NCI-H2171 (cell line): Measurements from ENCODE around the gene ABHD18.
"Not testable (repeated sequence)": the region's sequence is repeated elsewhere in the genome, so short reads cannot be mapped to it uniquely, and the experiment has no call there.

Source experiments
- DNase-seq: peaks from one replicate; lab custom pipeline; 2025; lab: John Stamatoyannopoulos, UW

The ABHD18 gene

DNA sequence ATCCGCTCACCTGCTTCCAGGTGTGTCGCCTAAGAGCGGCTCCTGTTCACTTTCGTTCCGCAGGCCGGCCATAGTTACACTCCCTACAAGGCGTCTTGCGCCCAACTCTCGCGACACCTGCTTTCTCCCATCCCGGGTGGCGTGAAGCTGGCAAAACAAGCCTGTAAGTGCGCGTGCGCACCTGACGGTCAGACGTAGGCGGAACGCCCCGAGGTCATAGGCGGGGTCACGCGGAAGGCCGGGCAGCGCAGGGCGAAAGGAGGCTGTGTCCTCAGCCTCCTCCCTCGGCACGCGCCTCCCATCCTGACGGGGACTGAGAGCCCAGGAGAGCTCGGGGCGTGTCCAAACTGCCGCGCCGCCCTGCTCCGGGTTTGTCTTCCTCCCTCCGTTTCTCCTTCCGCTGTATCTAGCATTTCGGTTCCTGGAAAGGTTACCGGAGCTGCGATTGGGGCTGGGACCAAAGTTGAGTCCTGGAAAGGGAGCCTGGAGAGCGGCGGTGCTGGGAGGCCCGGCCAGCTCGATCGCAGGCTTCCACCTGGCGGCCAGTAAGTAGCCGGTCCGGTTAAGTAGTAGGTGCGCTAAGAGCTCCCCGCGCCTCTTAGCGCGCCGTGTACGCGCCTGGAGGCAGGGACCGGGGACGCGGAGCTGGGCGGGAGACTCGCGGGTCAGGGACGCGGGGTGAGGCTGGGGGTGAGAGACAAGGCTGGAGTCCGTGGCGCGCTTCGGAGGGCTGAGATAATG, at the start of gene ABHD18, which contains the start of gene MFSD8:
ABHD18 (plus strand) TSS at position 345 of the 741 bp plus-strand sequence. CDS start 17,550 bp downstream, outside the sequence.
MFSD8 (minus strand) TSS at position 112 of the 741 bp plus-strand sequence; CDS start at position 72, 40 bp downstream.
- peak; percentile 89 for DNase-seq

DNA sequence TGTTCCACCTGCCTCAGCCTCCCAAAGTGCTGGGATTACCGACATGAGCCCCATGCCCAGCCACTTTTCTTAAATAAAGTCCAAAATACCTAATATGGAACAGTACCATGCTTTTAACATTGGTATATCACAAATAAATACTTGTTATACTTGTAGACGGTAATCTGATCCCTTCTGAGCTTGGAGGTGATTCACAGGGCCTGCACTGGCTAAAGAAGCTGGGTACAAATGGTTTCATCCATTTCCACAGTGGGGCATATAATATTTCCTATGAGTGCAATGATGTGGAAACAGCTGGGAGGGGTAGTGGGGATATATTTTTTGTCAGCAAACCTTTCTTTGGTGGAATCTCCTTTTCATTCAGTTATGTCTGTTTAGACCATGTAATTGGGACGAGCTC, 48.7 kb upstream of the ABHD18 start:
- DNase-seq, result no peak

DNA sequence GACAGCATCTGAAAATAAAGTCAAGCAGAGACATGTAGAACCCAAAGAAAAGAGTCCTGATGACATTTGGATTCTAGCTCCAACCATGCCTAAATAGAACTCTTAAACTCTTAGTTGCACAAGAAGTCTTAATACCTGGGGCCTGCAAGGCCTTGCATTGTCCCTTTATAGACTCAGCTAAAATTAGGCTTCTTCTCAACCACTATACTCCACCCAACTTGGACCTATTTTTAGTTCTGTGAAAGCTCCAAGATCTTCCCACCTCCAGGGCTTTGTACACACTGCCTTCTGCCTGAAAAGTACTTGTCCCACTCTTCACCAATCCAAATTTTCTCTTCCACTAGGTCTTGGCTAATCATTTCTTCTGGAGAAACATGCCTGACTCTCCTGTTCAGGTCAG, 48.1 kb upstream of the ABHD18 start:
- DNase-seq, result no peak

DNA sequence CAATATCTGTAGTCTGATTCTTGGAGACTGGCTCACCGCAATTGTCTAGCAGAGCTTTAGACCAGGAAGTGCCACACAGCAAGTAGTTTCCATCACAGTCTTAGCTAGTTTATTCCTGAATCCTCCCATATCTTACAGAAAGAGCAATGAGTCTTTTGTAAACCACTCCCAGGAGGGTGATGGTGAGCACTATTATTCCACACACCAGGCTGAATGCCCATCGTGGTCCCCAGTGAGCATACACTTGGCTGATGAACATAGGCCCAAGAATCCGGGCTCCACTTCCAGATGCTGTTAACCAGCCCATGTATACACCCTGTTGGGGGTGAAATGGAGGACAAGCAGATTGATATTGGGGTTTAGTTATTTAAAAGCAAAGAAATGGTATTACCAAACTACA, 44.7 kb upstream of the ABHD18 start:
- DNase-seq, result no peak

DNA sequence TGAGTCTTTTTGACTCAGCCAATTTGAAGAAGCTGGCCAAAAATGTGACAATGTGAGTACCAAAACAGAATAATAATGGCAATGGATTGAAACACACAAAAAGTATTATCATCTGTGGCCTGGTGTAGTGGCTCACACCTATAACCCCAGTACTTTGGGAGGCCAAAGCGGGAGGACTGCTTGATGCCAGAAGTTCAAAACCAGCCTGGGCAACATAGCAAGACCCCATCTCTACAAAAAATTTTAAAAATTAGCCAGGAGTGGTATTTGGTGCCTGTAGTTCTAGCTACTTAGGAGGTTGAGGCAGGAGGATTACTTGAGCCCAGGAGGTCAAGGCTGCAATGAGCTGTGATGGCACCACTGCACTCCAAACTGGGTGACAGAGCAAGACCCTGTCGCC, 43.0 kb upstream of the ABHD18 start:
- DNase-seq, result no peak

DNA sequence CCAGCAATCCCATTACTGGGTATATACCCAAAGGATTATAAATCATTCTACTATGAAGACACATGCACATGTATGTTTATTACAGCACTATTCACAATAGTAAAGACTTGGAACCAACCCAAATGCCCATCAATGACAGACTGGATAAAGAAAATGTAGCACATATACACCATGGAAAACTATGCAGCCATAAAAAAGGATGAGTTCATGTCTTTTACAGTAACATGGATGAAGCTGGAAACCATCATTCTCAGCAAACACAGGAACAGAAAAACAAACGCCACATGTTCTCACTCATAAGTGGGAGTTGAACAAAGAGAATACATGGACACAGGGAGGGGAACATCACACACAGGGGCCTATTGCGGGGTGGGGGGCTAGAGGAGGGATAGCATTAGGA, 39.5 kb upstream of the ABHD18 start:
- not testable (repeated sequence) for DNase-seq

DNA sequence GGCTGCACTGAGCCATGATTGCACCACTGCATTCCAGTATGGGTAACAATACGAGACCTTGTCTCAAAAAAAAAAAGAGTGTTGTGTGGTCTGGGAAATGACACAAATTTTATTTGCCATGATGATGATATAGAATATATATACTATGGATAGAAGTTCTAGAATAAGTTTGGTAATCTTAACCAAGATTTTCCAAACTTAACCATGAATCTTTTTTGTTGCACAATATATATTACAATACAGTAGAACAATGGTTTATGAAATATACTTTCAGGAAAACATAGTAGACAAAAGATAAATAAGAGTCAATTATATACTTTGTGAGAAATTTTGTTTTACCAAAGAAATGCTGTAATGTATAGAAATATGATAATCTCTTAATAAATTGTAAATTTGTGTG, 35.0 kb upstream of the ABHD18 start:
- DNase-seq, result no peak

DNA sequence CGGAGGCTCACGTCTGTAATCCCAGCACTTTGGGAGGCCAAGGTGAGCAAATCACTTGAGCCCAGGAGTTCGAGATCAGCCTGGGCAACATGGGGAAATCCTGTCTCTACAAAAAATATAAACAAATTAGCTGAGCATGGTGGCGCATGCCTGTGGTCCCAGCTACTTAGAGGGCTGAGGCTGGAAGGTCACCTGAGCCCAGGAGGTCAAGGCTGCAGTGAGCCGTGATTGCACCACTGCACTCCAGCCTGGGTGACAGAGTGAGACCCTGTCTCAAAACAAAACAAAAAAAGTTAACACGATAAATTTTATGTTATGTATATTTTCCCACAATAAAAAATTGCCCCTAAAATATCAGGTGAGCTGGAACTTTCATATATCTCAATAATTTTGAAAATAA, 33.4 kb upstream of the ABHD18 start:
- DNase-seq, result not testable (repeated sequence)

DNA sequence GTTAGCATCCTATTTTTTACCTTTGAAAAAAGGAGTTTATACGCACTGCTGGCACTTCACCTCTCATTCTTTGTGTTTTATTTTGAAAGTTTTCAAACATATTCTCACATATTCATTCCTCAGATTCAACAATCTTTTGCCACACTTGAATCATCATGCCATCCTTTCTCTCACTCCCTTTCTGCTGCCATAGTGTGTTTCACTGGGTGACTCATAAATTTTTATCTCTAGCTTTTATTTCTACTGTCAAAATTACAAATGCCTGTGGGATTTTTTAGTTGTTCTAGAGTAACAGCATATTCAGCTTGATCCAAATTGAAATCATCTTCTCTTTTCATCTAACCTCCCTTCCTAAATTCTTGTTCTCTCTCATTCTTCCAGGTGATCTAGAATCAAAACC, 28.2 kb upstream of the ABHD18 start:
- DNase-seq, result no peak

DNA sequence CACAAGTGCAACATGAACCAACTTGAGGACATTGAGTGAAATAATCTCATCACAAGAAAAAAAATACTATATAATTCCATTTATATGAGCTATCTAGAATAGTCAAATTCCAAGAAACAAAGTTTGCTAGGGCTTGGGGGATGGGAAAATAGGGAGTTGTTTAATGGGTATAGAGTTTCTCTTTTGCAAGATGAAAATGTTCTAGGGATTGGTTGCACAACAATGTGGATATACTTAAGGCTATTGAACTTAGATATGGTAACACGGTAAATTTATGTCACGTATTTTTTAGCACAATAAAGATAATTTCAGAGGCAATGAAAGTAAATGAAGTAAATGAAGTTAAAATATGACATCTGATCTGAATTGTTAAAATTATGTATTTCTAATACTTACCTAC, 8.1 kb upstream of the ABHD18 start:
- DNase-seq, result no peak

DNA sequence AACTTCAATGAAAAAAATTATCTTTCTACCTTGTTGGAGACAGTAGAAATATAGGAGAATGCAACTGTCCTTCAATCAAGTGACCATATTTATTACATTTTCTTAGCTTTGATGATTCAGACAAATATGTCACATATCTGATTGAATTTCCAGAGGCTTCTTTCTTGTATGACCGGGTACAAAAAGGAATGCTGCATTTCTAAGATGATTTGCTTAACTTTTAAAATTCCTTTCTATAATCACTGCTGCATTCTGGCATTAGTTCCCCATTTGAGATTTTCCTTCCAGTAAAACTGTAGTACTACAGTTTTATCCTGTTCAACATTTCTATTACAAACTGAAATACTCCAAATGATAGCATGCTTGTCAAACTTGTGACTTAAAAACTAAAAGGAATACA, 5.4 kb upstream of the ABHD18 start:
- no peak for DNase-seq

DNA sequence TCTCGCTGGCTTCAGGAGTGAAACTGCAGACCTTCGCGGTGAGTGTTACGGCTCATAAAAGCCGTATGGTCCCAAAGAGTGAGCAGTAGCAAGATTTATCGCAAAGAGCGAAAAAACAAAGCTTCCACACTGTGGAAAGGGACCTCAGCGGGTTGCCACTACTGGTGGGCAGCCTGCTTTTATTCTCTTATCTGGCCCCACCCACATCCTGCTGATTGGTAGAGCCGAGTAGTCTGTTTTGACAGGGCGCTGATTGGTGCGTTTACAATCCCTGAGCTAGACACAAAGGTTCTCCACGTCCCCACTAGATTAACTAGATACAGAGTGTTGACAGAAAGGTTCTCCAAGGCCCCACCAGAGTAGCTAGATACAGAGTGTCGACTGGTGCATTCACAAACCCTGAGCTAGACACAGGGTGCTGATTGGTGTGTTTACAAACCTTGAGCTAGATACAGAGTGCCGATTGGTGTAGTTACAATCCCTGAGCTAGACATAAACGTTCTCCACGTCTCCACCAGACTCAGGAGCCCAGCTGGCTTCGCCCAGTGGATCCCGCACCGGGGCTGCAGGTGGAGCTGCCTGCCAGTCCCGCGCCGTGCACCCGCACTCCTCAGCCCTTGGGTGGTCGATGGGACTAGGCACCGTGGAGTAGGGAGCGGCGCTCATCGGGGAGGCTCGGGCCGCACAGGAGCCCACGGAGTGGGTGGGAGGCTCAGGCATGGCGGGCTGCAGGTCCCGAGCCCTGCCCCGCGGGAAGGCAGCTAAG, 1.4 kb upstream of the ABHD18 start:
- not testable (repeated sequence) for DNase-seq

DNA sequence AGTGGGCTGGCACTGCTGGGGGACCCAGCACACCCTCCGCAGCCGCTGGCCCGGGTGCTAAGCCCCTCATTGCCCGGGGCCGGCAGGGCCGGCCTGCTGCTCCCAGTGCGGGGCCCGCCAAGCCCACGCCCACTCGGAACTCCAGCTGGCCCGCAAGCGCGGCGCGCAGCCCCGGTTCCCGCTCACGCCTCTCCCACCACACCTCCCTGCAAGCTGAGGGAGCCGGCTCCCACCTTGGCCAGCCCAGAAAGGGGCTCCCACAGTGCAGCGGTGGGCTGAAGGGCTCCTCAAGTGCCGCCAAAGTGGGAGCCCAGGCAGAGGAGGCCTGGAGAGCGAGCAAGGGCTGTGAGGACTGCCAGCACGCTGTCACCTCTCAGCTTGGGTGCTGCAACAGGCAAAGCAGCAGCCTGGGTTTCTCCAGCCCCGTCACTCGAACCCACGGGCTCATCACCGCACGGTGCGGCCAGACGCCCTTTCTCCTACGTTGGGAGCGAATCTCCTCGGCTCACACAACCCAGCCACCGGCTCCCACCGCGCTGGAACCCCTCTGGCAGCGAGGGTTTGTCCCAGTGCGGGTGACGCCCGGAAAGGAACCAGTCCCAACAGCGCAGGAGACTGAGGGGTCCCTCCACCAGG, 662 bp upstream of the ABHD18 start:
- DNase-seq, result not testable (repeated sequence)

DNA sequence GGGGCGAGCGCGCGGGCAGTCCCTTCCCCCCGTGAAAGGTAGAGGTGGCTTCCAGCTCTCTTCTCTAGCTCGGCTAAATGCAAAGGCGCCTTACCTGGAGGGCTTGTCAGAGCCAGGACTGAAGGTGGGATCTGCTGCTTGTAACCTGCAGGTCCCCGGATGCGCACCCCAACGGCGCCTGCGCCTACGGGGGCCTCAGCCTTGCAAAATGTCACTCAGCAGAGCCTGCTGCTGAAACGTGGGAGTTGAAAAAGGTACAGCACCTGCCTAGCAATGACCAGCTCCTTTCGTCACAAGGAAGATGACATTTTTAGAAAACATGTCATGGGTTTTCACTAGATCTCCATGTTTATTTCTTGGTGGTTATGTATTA, 583 bp downstream of the ABHD18 start:
- peak; percentile 49 for DNase-seq

DNA sequence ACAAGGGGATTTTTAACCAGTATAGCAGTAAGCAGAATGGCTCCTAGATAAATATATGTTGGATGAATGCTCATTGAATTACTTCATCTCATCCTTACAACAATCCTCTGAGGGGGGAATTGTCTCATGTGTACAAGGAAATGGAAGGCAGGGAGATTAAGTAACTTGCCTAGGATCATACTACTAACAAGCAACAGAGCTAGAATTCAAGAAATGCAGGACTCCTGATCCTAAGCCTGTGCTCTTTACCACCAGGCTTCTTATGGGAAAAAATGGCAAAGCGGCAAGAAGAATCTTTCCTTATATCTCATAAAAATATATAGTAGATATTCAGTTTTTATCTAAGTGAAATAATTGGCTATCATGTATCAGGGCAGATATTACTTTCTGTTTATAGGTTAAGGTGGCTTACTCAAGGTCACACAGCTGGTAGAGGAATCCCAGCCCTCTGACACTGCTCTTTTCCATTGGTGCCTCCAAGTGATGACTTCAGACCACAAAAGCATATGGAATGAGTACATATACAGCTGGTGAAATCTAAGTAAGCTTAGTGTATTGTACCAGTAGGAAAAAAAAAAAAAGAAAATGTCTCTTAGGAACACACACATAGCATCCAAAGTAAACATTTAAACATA, 2.1 kb downstream of the ABHD18 start:
- no peak for DNase-seq

DNA sequence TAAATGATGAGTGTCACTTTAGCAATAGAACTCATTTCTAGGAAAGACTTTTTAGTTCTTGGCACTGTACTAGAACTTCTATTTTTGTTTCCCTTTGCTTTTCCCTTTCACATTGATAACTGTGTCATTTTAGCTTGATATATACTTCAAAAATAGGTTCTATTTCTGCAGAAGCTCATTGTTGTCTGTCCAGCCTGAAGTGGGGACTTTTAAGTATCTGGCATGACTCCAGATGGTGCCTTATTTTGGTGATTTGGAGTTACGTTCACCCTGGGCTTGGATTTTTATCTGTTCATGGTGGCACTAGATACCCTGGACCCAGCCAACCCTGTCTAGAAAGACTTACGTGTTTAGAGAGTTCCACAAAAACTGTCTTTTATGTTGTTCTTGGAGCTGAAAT, 3.4 kb downstream of the ABHD18 start:
- DNase-seq, result no peak

DNA sequence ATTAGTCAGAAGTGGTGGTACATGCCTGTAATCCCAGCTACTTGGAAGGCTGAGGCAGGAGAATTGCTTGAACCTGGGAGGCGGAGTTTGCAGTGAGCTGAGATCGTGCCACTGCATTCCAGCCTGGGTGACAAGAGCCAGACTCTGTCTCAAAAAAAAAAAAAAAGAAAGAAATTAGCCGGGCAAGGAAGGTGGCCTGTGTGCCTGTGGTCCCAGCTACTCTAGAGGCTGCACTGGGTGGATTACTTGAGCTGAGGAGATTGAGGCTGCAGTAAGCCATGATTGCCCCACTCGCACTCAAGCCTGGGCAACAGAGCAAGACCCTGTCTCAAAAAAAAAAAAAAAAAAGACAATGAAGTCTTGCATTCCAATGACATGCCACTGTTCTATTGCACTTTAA, 5.7 kb downstream of the ABHD18 start:
- DNase-seq, result not testable (repeated sequence)

DNA sequence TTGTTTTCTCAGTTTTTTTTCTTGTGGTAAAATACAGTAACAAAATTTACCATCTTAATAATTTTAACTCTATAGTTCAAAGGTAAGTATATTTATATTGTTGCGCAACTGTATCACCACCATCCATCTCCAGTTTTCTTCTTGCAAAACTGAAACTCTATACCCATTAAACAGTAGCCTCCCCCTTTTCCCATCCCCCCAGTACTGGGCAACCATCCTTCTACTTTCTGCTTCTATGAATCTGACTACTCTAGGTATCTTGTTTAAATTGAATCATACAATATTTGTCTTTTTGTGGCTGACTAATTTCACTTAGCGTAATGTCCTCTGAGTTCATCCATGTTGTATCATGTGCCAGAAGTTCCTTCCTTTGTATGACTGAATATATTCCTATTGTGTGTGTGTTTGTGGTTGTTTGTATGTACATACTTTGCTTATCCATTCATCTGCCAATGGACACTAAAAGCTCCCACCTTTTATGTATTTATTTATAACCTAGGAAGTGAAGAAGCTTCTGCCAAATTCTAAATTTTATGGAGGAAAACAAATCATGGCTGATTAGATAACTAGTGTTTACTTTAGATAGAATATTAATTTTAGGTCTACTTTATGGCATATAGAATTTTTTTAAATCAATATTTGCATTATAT, 10.0 kb downstream of the ABHD18 start:
- DNase-seq, result no peak

DNA sequence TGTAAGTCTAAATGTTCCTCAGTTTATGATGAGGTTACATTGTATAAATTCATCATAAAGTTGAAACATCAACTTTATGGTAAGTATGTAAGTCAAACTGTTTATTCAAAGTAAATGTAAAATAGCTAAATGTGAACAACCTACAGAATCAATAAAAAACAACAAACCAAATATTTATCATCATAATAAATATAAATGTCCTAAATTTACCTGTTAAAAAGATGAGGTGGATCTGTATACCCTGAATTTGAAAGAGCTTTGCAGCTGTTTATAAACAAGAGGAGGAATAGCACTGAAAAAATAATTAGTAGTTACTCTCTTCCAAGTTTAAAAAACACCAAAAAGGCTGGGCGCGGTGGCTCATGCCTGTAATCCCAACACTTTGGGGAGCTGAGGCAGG, 13.7 kb downstream of the ABHD18 start:
- no peak for DNase-seq

DNA sequence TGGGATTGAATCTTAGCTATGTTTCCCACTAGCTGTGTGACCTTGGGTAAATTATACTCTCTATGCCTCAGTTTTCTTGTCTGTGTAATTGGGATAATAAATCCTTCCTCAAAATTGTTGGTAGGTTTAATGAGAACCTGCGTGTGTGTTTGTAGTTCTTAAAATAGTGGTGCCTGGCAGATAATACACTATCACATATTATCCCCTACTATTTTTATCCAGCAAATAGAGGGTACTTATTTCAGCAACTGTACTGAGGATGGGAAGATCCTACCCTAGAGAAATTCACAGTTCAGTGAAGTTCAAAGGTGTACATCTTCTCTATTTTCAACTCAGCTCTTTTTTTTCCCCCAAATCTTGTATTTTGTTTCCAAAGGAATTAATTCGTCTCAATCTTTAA, 17.2 kb downstream of the ABHD18 start:
- DNase-seq, result no peak

DNA sequence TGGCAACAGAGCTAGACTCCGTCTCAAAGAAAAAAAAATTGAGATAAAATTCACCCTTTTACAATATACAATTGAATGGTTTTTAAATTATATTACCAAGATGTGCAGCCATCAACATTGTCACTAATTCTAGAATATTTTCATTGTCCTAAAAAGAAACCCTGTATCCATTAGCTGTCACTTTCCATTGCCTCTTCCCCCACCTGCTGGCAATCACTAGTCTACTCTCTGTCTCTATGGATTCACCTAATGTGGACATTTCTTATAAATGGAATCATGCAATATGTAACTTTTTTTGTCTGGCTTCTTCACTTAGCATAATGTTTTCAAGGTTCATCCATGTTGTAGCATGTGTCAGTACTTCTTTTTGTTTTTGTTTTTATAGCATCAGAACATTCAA, 20.8 kb downstream of the ABHD18 start:
- no peak for DNase-seq

DNA sequence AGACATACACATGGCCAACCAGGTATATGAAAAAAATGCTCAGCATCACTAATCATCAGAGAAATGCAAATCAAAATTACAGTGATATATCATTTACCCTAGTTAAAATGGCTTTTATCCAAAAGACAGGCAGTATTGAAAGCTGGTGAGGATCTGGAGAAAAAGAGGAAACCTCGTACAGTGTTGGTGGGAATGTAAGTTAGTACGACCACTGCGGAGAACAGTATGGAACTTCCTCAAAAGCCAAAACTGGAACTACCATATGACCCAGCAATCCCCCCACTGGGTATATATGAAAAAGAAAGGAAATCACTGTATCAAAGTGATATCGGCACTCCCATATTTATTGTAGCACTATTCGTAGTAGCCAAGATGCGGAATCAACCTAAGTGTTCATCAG, 23.4 kb downstream of the ABHD18 start:
- no peak for DNase-seq
